Erythroblast (primary cell): ENCODE measurements around the gene PRSS8.
"Not testable (repeated sequence)": the region's sequence is repeated elsewhere in the genome, so short reads cannot be mapped to it uniquely, and the experiment has no call there.

Experiments
- GATA1 ChIP-seq: IDR thresholded peaks from 2 replicates; pipeline ENCODE4 v1.6.1; 2011; ENCODE audit warnings: low read depth, mild to moderate bottlenecking, control low read depth, low read length, moderate library complexity
- POLR2A ChIP-seq: IDR thresholded peaks from 2 replicates; pipeline ENCODE4 v1.6.1; 2011; ENCODE audit warnings: mild to moderate bottlenecking, low read length

DNA sequence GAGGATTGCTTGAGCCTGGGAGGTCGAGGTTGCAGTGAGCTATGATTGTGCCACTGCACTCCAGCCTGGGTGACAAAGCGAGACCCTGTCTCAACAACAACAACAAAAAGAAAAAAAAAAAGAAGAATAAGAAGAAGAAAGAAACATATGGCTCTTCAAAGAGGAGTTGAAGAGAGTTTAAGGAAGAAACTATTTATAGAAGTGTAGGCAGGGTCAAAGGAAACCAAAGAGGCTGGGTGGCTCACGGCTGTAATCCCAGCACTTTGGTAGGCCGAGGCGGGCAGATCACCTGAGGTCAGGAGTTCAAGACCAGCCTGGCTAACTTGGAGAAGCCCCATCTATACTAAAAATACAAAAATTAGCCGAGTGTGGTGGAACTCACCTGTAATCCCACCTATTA is 15.4 kb upstream of the PRSS8 start:
- not testable (repeated sequence) for TF ChIP-seq POLR2A, GATA1
